Measurements from ENCODE around the gene CARD19.

The CARD19 gene

GRCh38 chr9:93096131-93096802 lies at the start of gene CARD19:
Gene CARD19 (plus strand): TSS chr9:93096217. CDS start chr9:93096346, 129 bp downstream.
- DNase-seq: no peak

- DNase-seq: no peak
Observed at GRCh38 chr9:93048566-93049448, 47.2 kb upstream of the CARD19 start.

GRCh38 chr9:93049491-93049890 lies 46.5 kb upstream of the CARD19 start:
- no peak for DNase-seq

- DNase-seq: no peak
Observed at GRCh38 chr9:93050231-93050630, 45.8 kb upstream of the CARD19 start.

- DNase-seq: no peak
Observed at GRCh38 chr9:93051680-93052089, 44.3 kb upstream of the CARD19 start.

- DNase-seq: no peak
Observed at GRCh38 chr9:93052791-93053540, 43.1 kb upstream of the CARD19 start.

GRCh38 chr9:93053781-93054331 lies 42.2 kb upstream of the CARD19 start:
- DNase-seq: no peak

- no peak for DNase-seq
Observed at GRCh38 chr9:93054758-93055704, 41.0 kb upstream of the CARD19 start.

GRCh38 chr9:93057042-93057702 lies 38.8 kb upstream of the CARD19 start:
- no peak for DNase-seq

GRCh38 chr9:93057703-93058354 lies 38.2 kb upstream of the CARD19 start:
- DNase-seq: no peak

GRCh38 chr9:93058355-93059010 lies 37.5 kb upstream of the CARD19 start, which contains the start of gene SUSD3:
Gene SUSD3 (plus strand): TSS chr9:93058701. CDS start chr9:93058743, 42 bp downstream.
- peak; percentile 59 for DNase-seq

- DNase-seq: peak; percentile 55
Observed at GRCh38 chr9:93059011-93059714, 36.9 kb upstream of the CARD19 start.

- no peak for DNase-seq
Observed at GRCh38 chr9:93059715-93060578, 36.1 kb upstream of the CARD19 start.

GRCh38 chr9:93060746-93061259 lies 35.2 kb upstream of the CARD19 start:
- DNase-seq: no peak

- DNase-seq: no peak
Observed at GRCh38 chr9:93061260-93061751, 34.7 kb upstream of the CARD19 start.

GRCh38 chr9:93061791-93062763 lies 33.9 kb upstream of the CARD19 start:
- DNase-seq: no peak

All from MV-4-11 (cell line).